Gastroesophageal sphincter (tissue), 3 donors: ENCODE measurements around the gene ZNF839.

Experiments used
- CTCF ChIP-seq, 4 experiments: fragments of 200-600 bp in 2 of 4; fragments of 450-650 bp in 2 of 4; sonication (generic) in 1 of 4; IDR thresholded peaks; one replicate each; pipeline ENCODE4 v1.5.1; 2017 to 2019; ENCODE audit warnings: antibody characterized with exemption in 4 of 4, mild to moderate bottlenecking in 2 of 4, moderate library complexity in 2 of 4
- EP300 ChIP-seq: sonication (generic); formaldehyde crosslinking; IDR thresholded peaks from one replicate; pipeline ENCODE4 v1.6.1; 2017; ENCODE audit warnings: antibody characterized with exemption, mild to moderate bottlenecking
- POLR2A ChIP-seq, 2 donors: fragments of 450-650 bp; IDR thresholded peaks; one replicate each; pipeline ENCODE4 v1.6.1; 2017; ENCODE audit warnings: antibody characterized with exemption in 2 of 2, mild to moderate bottlenecking in 2 of 2, moderate library complexity in 1 of 2

- no peak for TF ChIP-seq CTCF (IDR thresholded peaks at IDR 0.05)
- TF ChIP-seq POLR2A (IDR thresholded peaks at IDR 0.05), result no peak
- TF ChIP-seq EP300, result no peak
Observed at GRCh38 chr14:102373110-102373509, 53.6 kb downstream of the ZNF839 start.
